ENCODE measurements around the gene PAX8.

The PAX8 gene

GRCh38 chr2:113220970-113221708 lies 57.6 kb downstream of the PAX8 start:
- no peak for DNase-seq (ENCODE audit: low spot score)

GRCh38 chr2:113219889-113220641 lies 58.7 kb downstream of the PAX8 start:
- no peak for DNase-seq (ENCODE audit: low spot score)

- DNase-seq (ENCODE audit: low spot score) = no peak
These were observed 59.2 kb downstream of the PAX8 start for GRCh38 chr2:113219525-113219888.

GRCh38 chr2:113219092-113219441 lies 59.7 kb downstream of the PAX8 start:
- no peak for DNase-seq (ENCODE audit: low spot score)

- peak; percentile 83 for DNase-seq (ENCODE audit: low spot score)
These were observed 60.2 kb downstream of the PAX8 start for GRCh38 chr2:113218283-113219091.

GRCh38 chr2:113217455-113218282 lies 61.1 kb downstream of the PAX8 start:
- no peak for DNase-seq (ENCODE audit: low spot score)

GRCh38 chr2:113216891-113217454 lies 61.7 kb downstream of the PAX8 start:
- DNase-seq (ENCODE audit: low spot score) = no peak

- no peak for DNase-seq (ENCODE audit: low spot score)
These were observed 62.4 kb downstream of the PAX8 start for GRCh38 chr2:113216321-113216720.

- no peak for DNase-seq (ENCODE audit: low spot score)
These were observed 63.7 kb downstream of the PAX8 start for GRCh38 chr2:113215056-113215455.

- DNase-seq (ENCODE audit: low spot score) = no peak
These were observed 64.6 kb downstream of the PAX8 start for GRCh38 chr2:113214141-113214540.

GRCh38 chr2:113213061-113213930 lies 65.4 kb downstream of the PAX8 start:
- DNase-seq (ENCODE audit: low spot score) = no peak

GRCh38 chr2:113212245-113213060 lies 66.3 kb downstream of the PAX8 start:
- no peak for DNase-seq (ENCODE audit: low spot score)

GRCh38 chr2:113211226-113212105 lies 67.3 kb downstream of the PAX8 start:
- DNase-seq (ENCODE audit: low spot score) = no peak

- no peak for DNase-seq (ENCODE audit: low spot score)
These were observed 69.0 kb downstream of the PAX8 start for GRCh38 chr2:113209646-113210171.

- DNase-seq (ENCODE audit: low spot score) = no peak
These were observed 69.6 kb downstream of the PAX8 start for GRCh38 chr2:113209011-113209645.

GRCh38 chr2:113208396-113208795 lies 70.3 kb downstream of the PAX8 start:
- no peak for DNase-seq (ENCODE audit: low spot score)

GRCh38 chr2:113207021-113207420 lies 71.7 kb downstream of the PAX8 start:
- no peak for DNase-seq (ENCODE audit: low spot score)

- no peak for DNase-seq (ENCODE audit: low spot score)
These were observed 72.5 kb downstream of the PAX8 start for GRCh38 chr2:113206251-113206650.

Data from HuH-7 (cell line).